Measurements from ENCODE around the gene NOB1.
"Not testable (repeated sequence)": the region's sequence is repeated elsewhere in the genome, so short reads cannot be mapped to it uniquely, and the experiment has no call there.

Gene NOB1

DNA sequence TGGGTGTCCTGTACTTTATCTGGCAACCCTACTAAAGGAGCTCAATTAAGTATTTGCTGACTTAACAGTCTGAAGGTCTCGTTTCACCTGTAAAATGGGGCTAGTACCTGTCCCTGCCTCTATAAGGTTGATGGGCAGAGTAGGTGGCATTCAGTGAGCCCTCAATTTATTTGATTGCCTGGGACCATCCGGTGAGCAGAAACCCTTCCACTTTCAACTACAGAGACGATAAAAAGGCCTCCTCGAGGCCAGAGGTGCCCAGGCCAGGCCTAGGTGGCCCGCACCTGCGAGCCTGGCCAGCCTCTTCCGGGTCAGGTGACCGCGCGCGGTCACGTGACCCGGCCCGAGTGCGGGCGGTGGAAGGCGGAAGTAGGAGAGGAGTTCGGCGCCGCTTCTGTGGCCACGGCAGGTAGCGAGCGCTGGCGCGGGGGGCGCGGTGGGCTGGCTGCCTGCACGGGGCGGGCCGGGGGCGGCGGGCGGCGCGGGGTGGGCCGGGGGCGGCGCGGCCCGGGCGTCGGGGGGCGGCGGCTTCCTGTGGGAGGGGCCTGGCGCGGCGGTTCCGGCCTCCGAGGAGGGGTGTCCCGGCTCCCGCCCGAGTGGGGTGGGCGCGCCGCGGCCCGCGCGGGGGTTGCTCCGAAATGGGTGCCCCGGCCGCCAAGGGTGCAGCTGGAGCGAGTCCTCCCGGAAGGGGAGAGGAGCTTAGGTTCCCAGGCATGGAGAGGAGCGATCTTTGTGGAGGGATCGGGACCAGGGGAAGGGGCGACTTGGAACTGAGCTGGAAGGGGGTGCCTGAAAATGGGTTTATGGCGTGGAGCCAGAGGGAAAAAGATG lies 7.5 kb upstream of the NOB1 start, which contains the start of gene WWP2:
Gene WWP2 (plus strand): TSS at position 350 of the 831 bp plus-strand sequence. CDS start 24,679 bp downstream, outside the sequence.
- DNase-seq (ENCODE audit: low read depth) = no peak

DNA sequence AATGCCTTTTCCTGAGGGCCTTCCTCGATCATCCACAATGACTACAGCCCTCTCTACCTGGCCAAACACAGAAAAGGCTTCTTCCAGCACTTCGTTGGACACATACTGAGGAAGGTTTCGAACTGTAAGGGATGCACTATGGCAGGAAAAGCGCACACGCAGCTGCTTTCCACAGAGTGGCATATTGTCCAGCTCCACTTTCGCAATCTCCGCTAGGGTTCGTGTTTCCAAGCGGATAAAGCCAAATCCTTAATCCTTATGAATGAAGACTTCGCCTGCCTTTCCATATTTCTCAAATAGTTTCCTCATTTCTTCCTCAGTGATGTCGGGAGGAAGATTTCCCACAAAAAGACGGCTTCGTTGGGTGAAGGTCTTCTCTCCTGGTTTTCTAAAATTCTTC lies 2.6 kb upstream of the NOB1 start:
- not testable (repeated sequence) for DNase-seq (ENCODE audit: low read depth)

DNA sequence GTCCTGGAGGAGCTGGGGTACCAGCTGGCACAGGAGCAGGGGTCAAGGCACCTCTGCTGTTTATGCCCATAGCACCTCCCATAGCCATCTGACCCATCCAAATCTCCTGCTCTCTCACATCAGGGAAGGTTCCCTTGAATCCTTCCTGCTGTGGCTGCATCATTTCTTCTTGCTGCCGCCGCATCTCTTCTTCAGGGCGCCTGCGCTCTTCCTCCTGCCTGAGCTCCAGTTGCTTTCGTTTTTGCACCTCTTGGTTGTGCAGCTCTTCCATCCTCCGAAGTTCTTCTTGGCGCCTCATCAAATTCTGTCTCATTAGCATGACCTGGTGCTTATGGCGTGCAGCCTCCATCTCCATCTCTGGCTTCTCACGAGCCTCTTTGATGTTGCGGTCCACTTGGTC lies 2.0 kb upstream of the NOB1 start:
- no peak for DNase-seq (ENCODE audit: low read depth)

DNA sequence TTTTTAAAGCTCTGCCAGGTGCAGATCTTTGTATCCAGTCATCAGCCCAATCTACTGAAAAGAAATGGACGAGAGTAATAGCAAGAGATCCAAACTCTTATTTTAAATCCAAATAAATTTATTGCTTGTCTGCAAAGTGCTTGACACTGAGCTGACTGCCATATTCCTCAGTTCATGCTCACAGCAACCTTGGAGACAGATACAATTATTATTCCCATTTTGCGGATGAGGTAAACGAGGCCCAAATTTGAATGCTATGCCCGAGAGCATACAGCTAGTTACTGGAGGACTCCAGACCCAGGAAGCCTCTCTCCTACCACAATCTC lies 620 bp downstream of the NOB1 start:
- no peak for DNase-seq (ENCODE audit: low read depth)

DNA sequence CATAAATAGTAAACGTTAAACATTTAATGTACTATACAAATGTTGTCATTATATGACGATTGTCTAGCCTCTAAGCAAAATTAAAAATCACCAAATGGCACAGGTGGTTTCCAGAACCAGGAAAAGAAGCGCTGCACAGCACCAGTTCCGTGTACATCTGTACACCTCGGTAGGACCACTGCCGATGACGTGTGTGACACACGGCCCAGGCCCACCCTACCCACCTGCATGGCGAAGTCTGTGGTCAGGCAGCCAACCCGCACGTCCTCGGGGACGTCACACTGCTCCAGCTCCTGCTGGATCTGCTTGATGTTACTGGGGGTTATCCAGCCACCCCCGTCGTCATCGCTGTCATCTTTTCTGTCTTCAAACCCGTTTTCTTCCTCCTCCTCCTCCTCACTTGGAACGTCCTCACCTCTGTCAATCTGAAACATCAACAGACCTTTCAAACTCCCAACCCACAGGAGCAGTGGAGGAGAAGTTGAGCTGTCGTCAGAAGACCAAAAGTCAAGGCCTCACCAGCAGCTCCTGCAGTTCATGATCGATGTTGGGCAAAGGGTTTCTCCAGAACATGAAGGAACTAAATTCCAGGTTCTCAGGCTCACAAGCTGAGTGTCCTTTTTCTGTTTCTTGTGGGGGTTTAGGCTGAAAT lies 5.9 kb downstream of the NOB1 start:
- DNase-seq (ENCODE audit: low read depth) = no peak

DNA sequence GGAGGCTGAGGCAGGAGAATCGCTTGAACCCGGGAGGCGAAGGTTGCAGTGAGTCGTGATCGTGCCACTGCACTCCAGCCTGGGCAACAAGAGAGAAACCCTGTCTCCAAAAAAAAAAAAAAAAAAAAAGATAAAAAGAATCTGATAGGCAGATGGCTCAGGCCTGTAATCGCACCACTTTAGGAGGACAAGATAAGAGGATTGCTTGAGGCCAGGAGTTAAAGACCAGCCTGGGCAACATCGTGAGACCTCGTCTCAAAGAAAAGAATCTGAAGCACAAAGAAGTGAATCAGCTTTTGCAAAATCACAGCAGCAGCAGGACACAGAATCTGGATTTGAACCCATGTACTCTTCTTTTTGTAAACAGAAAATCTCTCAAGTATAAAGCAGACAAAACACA lies 7.6 kb downstream of the NOB1 start:
- no peak for DNase-seq (ENCODE audit: low read depth)

DNA sequence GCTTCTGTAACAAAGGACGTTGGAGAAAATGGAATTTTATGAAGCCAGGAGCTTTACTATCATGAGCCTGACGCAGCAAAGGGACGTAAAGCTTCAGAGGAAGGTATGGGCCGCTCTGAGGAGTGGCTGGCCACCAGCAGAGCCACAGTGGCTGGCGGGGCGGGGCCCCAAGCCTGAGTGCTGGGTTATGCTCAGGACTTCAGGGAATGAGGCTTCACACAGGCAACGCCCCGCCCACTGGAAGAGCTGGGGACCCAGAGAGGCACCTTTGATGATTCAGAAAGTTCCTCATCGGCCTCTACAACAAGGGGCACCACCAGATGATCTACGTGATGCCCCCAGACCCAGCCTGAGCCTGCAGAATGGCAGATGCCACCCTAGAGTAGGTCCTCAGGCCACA lies 8.8 kb downstream of the NOB1 start:
- no peak for DNase-seq (ENCODE audit: low read depth)

DNA sequence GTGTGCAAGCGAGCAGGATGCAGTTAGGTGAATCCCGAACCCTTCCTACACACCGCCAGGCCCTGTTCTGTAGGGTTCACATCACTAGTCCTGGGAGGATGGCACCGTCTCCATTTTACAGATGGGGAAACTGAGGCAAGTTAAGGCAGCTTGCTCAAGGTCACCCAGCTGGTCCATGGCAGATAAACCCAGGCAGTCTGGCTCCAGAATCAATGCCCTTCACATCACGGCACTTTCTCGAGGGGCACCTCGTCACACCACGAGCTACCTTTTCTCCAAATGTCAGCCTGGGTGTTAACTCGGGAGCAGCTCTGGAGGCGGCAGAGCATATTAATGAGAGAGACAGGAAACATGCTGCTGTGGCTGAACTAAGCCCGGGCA lies 9.5 kb downstream of the NOB1 start:
- no peak for DNase-seq (ENCODE audit: low read depth)

DNA sequence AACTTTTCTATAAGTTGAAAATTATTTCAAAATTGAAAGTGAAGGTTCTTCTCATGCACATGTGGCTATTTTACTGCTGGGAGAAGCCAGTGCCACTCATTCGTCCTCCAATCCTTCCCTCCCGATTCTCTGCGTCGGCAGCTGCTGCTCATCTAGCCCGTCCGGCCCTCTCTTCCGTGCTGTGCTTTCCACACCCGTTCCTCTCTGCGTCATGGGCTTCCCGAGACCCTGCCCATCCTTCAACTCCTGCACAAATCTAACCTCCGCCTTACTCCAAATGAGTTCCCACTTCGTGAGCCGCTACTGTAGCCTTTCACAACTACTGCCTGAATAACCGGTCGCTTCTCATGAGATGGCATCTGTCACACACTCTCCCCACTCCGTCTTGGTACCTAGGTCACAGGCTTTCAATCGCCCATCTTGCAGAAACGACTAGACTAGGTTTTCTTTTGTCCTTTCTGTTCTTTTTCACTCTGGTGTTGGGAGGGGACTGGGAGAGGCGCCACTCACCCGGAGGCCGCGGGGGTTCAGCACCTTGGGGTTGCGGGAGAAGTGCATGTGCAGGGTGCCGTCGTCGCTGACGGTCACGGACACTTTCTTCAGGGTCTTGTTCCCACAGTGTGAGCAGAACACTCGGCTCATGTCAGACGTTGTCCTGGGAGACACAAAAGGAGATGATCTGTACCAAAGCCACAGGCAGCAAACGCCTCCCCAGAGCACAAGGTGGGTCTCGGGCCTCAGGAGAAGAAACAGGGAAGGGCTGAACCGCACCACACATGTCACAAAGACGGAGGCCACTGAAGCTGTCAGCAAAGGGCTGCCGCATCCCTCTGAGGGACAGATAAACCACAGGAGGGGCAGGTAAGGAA lies 10.1 kb downstream of the NOB1 start:
- no peak for DNase-seq (ENCODE audit: low read depth)

DNA sequence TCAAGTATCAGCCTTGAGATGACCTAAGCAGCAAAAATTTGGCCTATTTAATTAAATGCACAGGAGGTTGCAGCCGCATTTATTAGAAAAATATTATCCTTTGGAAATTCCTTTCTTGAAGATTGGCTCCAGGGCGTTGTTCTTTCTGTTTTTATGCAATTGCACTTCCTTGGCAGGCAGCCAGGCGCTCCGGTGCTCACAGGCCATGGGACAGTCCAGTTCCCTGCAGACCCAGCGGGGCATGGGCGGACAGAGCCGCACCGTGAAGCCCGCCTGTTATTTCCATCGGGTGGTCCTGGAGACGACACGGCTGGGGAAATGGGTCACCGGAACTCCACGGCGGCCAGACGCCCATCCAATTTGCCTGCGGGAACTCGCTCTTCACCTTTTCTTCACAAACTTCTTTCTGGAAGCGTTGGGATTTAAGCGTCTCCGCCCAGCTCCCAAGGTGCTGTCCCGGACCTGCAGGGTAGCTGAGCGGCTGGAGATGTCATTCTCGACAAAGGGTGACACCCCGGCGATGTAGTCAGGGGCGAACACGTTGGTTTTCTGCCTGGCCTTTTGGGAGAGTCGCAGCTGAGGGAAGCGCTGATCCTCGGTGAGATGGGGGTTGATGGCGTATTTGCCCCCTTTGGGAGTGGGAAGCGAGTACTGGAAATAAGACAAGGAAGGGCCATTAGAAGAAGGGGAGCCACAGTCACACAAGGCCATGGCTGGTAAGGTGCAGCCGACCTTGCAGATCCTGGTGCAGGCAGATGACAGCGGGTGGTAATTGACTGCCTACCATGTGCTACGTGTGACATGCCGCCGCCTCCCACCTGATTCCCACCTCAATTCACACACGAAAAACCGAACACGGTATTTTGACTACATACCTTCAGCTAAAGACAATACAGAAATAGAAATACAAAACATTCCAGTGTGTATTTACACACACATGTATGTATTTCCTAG lies 12.5 kb downstream of the NOB1 start:
- DNase-seq (ENCODE audit: low read depth) = no peak

DNA sequence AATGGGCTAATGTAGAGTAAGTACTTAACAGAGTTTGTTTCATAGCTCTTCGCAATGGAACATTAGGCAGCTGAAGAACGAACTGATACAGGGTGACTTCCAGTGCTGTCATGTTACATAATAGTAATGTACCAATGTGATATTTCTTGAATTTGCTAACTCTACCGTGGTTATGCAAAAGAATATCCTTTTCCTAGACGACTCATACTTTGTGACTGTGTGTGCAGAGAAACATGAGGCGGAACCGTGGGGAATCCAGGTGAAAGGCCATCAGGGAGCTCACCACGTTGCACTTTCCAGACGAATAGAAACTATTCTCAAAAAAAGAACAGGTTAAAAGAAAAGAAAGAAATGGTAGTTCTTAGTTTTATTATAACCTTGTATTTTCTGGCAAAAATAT lies 13.2 kb downstream of the NOB1 start:
- no peak for DNase-seq (ENCODE audit: low read depth)

DNA sequence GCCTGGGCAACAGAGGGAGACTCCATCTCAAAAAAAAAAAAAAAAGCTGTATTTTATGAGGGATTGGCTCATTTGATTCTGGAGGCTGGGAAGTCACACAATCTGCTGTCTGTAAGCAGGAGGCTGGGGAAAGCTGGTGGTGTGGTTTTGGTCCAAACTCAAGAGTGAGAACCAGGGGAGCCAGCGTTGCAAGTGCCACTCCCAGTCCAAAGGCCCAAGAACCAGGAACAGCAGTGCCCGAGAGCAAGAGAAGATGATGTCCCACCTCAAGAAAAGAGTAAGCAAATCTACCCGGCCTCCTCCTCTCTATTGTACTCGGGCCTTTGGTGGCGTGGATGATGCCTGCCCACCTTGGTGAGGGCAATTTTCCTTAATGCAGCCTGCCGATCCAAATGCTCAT lies 22.6 kb downstream of the NOB1 start:
- DNase-seq (ENCODE audit: low read depth) = no peak

DNA sequence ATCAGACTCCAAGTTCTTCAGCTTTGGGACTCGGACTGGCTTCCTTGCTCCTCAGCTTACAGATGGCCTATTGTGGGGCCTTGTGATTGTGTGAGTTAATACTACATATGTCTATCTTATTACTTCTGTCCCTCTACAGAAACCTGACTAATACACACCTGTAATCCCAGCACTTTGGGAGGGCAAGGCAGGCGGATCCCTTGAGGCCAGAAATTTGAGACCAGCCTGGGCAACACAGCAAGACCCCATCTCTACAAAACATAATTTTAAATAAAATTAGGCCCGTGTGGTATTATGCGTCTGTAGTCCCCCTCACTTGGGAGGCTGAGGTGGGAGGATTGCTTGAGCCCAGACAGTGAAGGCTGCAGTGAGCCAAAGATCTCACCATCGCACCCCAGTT lies 23.4 kb downstream of the NOB1 start:
- not testable (repeated sequence) for DNase-seq (ENCODE audit: low read depth)

DNA sequence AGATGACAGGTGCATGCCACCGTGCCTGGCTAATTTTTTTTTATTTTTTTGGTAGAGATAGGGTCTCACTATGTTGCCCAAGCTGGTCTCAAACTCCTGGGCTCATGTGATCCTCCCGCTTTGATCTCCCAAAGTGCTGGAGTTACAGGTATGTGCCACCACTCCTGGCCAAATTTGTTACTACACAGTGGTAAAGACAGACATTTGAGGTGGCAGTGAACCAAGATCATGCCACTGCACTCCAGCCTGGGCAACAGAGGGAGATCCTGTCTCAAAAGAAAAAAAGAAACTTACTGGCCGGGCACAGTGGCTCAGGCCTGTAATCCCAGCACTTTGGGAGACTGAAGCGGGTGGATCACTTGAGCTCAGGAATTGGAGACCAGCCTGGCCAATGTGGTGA lies 25.7 kb downstream of the NOB1 start:
- DNase-seq (ENCODE audit: low read depth) = not testable (repeated sequence)

DNA sequence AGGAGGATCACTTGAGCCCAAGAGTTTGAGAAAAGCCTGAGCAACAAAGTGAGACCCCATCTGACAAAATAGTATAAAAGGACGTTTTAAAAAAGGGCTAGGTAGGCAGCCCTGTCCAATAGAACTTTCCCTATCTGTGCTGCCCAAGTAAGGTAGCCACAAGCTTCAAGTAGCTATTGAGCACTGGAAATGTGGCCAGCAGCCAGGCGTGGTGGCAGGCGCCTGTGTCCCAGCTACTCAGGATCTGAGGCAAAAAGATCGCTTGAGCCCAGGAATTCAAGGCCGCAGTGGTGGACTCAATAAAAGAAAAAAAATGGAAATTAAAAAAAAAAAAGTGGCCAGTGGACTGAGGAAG lies 26.8 kb downstream of the NOB1 start:
- DNase-seq (ENCODE audit: low read depth) = no peak

DNA sequence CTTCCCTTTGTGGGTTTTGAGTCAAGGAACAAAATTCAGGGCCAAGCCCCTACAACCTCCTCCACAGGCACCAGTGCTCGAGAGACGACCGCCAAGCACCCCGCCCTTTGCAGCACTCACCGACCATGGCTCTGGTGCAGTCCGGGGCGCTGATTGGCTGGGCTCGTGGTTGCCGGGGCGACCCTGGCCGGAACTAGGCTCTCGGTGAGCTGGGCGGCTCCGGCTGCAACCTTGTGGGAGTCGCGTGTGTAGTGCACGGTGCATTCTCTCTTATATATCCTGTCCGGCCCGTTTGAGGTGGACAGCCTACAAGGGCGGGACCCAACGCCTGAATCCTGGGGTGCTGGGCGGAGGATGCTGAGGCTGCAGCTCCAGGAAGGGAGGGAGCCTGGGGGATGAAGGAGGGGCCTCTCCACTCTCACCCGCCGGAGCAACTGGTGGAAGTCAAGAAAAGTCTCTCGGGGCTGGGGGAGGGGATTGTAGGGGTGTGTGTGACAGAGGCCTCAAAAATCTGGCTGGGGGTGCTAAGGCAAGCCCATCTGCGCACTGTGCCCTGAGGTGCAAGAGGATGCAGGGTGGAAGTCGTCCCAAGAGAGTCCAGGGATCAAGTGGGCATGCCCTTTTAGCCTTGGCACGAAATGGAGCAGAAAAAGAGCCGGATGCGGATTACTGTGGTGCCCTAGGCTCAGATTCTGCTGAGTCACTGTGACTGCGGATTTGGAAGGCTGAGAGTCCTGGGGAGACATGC lies 28.2 kb downstream of the NOB1 start, which contains the start of gene NQO1:
Gene NQO1 (minus strand): TSS at position 248 of the 748 bp plus-strand sequence. CDS start 121 bp downstream, at position 127.
- DNase-seq (ENCODE audit: low read depth) = peak; percentile 94

DNA sequence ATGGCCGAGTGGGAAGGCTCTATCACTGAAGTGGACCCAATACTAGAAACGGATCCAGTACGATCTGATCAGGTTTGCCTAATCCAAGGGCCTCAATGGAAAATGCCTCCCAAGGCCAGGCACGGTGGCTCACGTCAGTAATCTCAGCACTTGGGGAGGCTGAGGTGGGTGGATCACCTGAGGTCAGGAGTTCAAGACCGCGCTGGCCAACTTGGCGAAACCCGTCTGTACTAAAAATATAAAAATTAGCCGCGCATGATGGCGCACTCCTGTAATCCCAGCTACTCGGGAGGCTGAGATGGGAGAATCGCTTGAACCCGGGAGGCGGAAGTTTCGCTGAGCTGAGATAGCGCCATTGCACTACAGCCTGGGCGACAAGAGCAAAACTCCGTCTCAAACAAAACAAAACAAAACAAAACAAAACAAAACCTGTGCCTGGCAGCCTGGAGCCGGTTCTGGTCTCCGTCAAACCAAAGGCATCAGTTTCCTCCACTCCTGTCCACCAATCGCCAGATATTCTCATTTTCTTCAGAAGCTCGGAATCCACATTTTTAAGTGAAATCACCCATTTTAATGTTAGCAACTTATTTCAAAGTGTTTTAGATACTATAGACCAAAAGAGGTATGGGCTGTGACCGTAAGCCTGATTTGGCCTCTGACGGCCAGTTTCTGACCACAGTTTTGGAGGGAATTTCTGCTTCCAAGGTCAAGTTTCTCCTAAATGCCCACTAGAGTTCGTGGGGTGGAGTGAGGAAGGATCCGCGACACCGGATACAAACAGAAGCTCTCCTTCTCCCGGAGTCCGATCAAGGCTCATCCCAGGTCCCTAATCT lies 29.0 kb downstream of the NOB1 start:
- no peak for DNase-seq (ENCODE audit: low read depth)

DNA sequence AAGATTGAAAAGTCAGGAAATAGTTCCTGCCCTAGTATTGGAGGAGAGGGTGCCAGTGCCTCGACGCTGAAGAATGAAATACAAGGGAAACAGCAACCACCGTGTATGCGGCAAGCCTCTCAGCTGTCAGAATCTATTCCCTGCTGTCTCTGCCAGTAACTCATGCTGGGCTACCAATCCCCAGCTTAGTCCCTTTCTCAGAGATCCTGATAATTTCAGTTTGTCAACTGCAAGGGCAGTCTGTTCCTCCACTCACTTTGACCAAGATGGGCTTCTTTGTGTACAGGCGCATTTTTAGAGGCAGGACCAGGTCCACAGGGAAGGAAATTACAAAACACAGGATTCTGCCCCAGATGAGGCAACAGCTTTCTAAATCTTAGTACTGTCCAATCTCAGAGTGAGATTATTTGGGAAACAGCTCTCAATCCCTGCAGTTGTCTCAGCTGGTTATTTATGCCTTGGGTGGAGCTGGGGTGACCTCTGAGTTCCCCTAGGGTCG lies 29.7 kb downstream of the NOB1 start:
- DNase-seq (ENCODE audit: low read depth) = no peak

DNA sequence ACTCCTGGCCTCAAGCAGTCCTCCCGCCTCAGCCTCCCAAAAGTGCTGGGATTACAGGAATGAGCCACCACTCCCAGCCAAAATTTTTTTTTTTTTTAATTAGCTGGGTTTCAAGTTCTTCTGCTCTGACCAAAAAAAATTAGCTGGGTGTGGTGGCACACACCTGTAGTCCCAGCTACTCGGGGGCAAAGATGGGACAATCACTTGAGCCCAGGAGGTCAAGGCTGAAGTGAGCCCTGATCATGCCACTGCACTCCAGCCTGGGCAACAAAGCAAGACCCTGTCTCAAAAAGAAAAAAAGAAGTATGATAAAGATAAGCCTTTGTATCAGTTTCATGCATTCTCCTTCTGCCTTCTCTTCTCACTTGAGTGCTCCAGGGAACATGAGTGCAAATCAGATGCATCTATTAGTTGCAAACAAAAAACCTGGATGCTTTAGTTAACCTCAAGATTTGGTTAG lies 30.3 kb downstream of the NOB1 start:
- DNase-seq (ENCODE audit: low read depth) = no peak

Measured in HS-5 (cell line).